Activated CD4-positive, alpha-beta T cell treated with anti-CD3 and anti-CD28 coated beads, Interleukin-2, amount 50 U/mL, for 48 hours (primary cell): ENCODE measurements around the gene FPR1.

Experiments
- DNase-seq, 2 experiments: peaks; one replicate each; pipeline ENCODE4 v3.0.0-alpha.2; 2020

FPR1 gene

DNA sequence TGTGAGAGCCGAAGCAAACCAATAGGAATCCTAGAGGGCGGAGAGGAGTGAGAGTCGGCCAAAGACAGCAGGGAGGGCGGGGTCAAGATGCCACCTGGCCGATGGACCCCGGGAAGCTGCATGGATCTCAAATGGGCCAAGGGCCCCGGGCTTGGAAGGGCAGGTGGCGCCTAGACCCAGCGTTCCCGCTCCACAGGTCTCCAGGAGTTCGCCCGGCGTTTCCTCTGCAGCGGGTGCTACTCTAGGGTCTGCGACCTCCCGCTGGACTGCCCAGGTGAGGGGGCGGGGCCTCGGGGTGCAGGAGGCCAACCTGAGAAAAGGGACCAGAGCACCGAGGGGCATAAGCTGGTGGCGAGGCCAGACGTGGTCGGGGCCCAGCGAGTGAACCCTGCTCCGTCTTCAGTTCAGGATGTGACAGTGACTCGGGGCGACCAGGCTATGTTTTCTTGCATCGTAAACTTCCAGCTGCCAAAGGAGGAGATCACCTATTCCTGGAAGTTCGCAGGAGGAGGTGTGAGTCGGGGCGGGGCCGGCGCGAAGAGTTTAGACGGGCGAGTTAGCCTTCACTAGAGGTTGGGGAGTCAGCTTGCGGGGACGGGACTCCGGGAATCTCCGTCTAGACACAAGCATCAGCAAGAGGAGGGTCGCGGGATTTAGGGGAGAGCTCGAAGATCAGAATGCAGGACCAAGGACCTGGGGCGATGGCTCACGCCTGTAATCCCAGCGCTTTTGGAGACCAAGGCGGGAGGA is 48.7 kb downstream of the FPR1 start:
- peak; percentile 9 to 16 for DNase-seq

GRCh38 chr19:51702103-51702824 is 49.4 kb downstream of the FPR1 start:
- peak; percentile 56 to 59 for DNase-seq

DNA sequence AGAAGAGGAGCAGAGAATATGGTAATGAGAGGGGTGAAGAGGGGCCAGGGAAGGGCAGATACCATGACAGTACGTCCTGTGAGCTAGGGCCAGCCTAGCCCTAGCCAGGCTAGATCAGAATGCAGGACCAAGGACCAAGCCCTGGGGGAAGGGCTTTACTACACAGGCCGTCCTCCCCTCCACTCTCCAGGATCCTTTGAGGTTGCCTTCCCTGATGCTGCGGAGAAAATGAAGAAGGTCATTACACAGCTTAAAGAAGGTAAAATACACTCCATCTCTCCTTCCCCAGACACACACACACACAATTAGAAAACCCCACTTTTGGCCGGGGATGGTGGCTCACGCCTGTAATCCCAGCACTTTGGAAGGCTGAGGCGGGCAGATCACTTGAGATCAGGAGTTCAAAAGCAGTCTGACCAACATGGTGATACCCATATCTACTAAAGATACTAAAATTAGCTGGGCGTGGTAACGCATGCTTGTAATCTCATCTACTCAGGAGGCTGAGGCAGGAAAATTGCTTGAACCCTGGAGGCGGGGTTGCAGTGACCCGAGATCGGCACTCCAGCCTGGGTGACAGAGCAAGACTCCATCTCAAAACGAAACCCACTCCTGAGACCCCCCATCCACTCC is 50.1 kb downstream of the FPR1 start:
- DNase-seq: no peak

DNA sequence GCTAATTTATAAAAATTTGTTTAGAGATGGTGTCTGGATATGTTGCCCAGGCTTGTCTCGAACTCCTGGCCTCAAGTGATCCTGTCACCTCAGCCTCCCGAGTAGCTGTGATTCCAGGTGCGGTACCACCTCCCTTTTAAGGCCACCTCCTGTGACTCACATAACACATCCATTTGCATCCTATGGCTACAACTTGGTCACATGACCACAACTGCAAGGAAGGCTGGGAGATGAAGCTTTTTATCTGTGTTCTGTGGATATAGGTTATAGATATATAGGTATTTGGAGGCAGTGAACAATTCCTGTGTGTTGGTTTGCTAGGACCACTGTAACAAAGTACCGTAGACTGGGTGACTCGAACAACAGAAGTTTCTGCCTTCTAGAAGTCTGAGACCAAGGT is 52.5 kb downstream of the FPR1 start:
- no peak for DNase-seq

DNA sequence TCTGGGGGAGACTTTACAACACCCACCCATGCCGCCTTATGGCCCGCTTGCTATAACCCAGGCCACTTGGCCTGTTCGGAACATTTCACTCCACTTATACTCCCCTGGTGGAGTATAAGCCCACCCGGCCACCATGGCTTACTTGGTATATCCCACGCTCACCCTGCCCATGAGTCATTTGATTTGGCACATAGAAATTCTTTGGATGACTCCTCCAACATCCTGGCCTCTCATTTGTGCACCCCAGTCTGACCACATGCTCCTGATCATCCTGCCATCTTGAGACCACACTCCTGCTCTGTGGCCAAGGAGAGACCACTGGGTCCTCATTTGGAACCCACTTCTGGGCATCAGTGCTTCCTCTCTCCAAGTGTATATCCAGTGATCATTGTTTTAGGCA is 53.4 kb downstream of the FPR1 start:
- no peak for DNase-seq

GRCh38 chr19:51697169-51697776 is 54.4 kb downstream of the FPR1 start:
- DNase-seq: no peak

GRCh38 chr19:51696606-51697005 is 55.1 kb downstream of the FPR1 start:
- DNase-seq: no peak
